IMR-90 (cell line): ENCODE measurements around the gene HEXD. TPM values are rescaled to one million over a fixed set of nuclear protein-coding genes. Genes with fewer than 3 reads are reported as not detected.

Experiments used
- ATAC-seq: fragments of 200-7000 bp; cut with Tn5 transposase; 2 replicates; pipeline ENCODE4 v1.9.1; 2020; ENCODE audit warnings: low read depth, mild to moderate bottlenecking, moderate library complexity
- BruUV-seq: library from RNA; stranded (reverse); fragments of 400-500 nt; replicated peaks from 2 replicates; lab custom pipeline; 2021; lab: Mats Ljungman, UMichigan
- CTCF ChIA-PET: fragments of 300-600 bp; formaldehyde crosslinking; extraction: SDS; loops from one replicate; lab custom pipeline; 2021; ENCODE audit warnings: antibody characterized with exemption; lab: Yijun Ruan, JAX
- POLR2A ChIA-PET: fragments of 300-600 bp; sonication (Branson Sonifier 250); formaldehyde crosslinking; loops from one replicate; lab custom pipeline; 2022; ENCODE audit warnings: antibody characterized with exemption; ENCODE audit not compliant: unreplicated experiment; lab: Charles Lee
- DNase-seq: peaks from one replicate; pipeline ENCODE4 v3.0.0; 2013
- H2AFZ ChIP-seq: replicated peaks from 2 replicates; pipeline ENCODE3; 2013; ENCODE audit warnings: low read length, mild to moderate bottlenecking; ENCODE audit not compliant: poor library complexity
- H2AK5ac ChIP-seq: 2 replicates; pipeline ENCODE4 v1.6.1; 2013; ENCODE audit warnings: low read depth, low read length, inconsistent platforms
- H2AK9ac ChIP-seq: replicated peaks from 2 replicates; pipeline ENCODE3; 2013; ENCODE audit warnings: mild to moderate bottlenecking, low read depth, low read length, moderate library complexity; ENCODE audit not compliant: poor library complexity
- H2BK120ac ChIP-seq: 2 replicates; pipeline ENCODE4 v1.6.1; 2013; ENCODE audit warnings: low read depth, low read length, inconsistent platforms
- H2BK15ac ChIP-seq: 3 replicates; pipeline ENCODE4 v1.6.1; 2013; ENCODE audit warnings: low read depth, low read length, inconsistent platforms
- H2BK20ac ChIP-seq: 2 replicates; pipeline ENCODE4 v1.6.1; 2013; ENCODE audit warnings: low read depth, mild to moderate bottlenecking, inconsistent platforms, low read length, moderate library complexity
- H2BK5ac ChIP-seq: 2 replicates; pipeline ENCODE4 v1.6.1; 2013; ENCODE audit warnings: mild to moderate bottlenecking, low read depth, low read length, inconsistent platforms; ENCODE audit not compliant: poor library complexity, severe bottlenecking
- H3K14ac ChIP-seq: replicated peaks from 2 replicates; pipeline ENCODE4 v1.6.1; 2013; ENCODE audit warnings: low read depth, low read length, inconsistent platforms
- H3K18ac ChIP-seq: 2 replicates; pipeline ENCODE4 v1.6.1; 2013; ENCODE audit warnings: low read depth, low read length, control low read depth
- H3K23ac ChIP-seq: 2 replicates; pipeline ENCODE4 v1.6.1; 2013; ENCODE audit warnings: low read depth, low read length, inconsistent platforms
- H3K27ac ChIP-seq: 2 replicates; pipeline ENCODE4 v1.5.1; 2013; ENCODE audit warnings: mild to moderate bottlenecking, control low read depth, low read length; ENCODE audit not compliant: insufficient read depth
- H3K27me3 ChIP-seq: 2 replicates; pipeline ENCODE4 v1.6.1; 2013; ENCODE audit warnings: low read length; ENCODE audit not compliant: control insufficient read depth, insufficient read depth
- H3K36me3 ChIP-seq: 2 replicates; pipeline ENCODE4 v1.6.1; 2013; ENCODE audit warnings: low read length, mixed read lengths; ENCODE audit not compliant: control insufficient read depth, insufficient read depth
- H3K4ac ChIP-seq: 2 replicates; pipeline ENCODE4 v1.6.1; 2013; ENCODE audit warnings: low read depth, low read length, inconsistent platforms
- H3K4me1 ChIP-seq: 2 replicates; pipeline ENCODE4 v1.6.1; 2013; ENCODE audit warnings: low read length, mixed read lengths; ENCODE audit not compliant: control insufficient read depth, insufficient read depth
- H3K4me2 ChIP-seq: 2 replicates; pipeline ENCODE4 v1.6.1; 2013; ENCODE audit warnings: low read depth, mild to moderate bottlenecking, control low read depth, low read length, moderate library complexity
- H3K4me3 ChIP-seq: 2 replicates; pipeline ENCODE4 v1.5.1; 2013; ENCODE audit warnings: low read depth, mild to moderate bottlenecking, control low read depth, low read length, moderate library complexity; ENCODE audit not compliant: insufficient read depth
- H3K56ac ChIP-seq: 2 replicates; pipeline ENCODE4 v1.6.1; 2013; ENCODE audit warnings: low read length, inconsistent platforms; ENCODE audit not compliant: insufficient read depth; ENCODE audit errors: extremely low read depth
- H3K79me1 ChIP-seq, 2 experiments: 2 replicates each; pipeline ENCODE4 v1.6.1; 2013; ENCODE audit warnings: low read length in 2 of 2, inconsistent platforms in 1 of 2, low read depth in 1 of 2
- H3K9ac ChIP-seq: 2 replicates; pipeline ENCODE4 v1.6.1; 2013; ENCODE audit warnings: low read depth, low read length, control low read depth
- H3K9me1 ChIP-seq: 2 replicates; pipeline ENCODE4 v1.6.1; 2013; ENCODE audit warnings: low read length, inconsistent platforms; ENCODE audit not compliant: insufficient read depth
- H3K9me3 ChIP-seq: 2 replicates; pipeline ENCODE4 v1.6.1; 2013; ENCODE audit warnings: low read length; ENCODE audit not compliant: control insufficient read depth, insufficient read depth
- H4K20me1 ChIP-seq: 2 replicates; pipeline ENCODE4 v1.6.1; 2013; ENCODE audit warnings: low read length, inconsistent platforms; ENCODE audit not compliant: insufficient read depth
- H4K5ac ChIP-seq: 2 replicates; pipeline ENCODE4 v1.6.1; 2013; ENCODE audit warnings: mild to moderate bottlenecking, low read depth, low read length, control low read depth
- H4K8ac ChIP-seq, 2 experiments: 2 replicates each; pipeline ENCODE4 v1.6.1; 2013; ENCODE audit warnings: low read depth in 2 of 2, low read length in 2 of 2, control low read depth in 1 of 2, inconsistent platforms in 1 of 2
- H4K91ac ChIP-seq: 2 replicates; pipeline ENCODE4 v1.6.1; 2013; ENCODE audit warnings: low read depth, low read length, inconsistent platforms; ENCODE audit not compliant: insufficient read depth
- CHD1 ChIP-seq: IDR thresholded peaks from 2 replicates; pipeline ENCODE4 v1.6.1; 2012; ENCODE audit warnings: low read depth, low read length, improper control_type of control experiment
- ELK1 ChIP-seq: fragments of 150-350 bp; IDR thresholded peaks from 2 replicates; pipeline ENCODE4 v1.6.1; 2016; ENCODE audit warnings: low read depth, mild to moderate bottlenecking, low read length, moderate library complexity, borderline replicate concordance
- FOS ChIP-seq: fragments of 150-350 bp; IDR thresholded peaks from 2 replicates; pipeline ENCODE4 v1.6.1; 2016; ENCODE audit warnings: low read depth, low read length
- MAFK ChIP-seq: IDR thresholded peaks from 2 replicates; pipeline ENCODE4 v1.6.1; 2012; ENCODE audit warnings: low read depth, low read length, improper control_type of control experiment
- MAZ ChIP-seq: IDR thresholded peaks from 2 replicates; pipeline ENCODE4 v1.6.1; 2012; ENCODE audit warnings: low read depth, mild to moderate bottlenecking, low read length, improper control_type of control experiment, moderate library complexity, borderline replicate concordance
- MXI1 ChIP-seq: IDR thresholded peaks from 2 replicates; pipeline ENCODE4 v1.6.1; 2012; ENCODE audit warnings: low read depth, mild to moderate bottlenecking, low read length, moderate library complexity, borderline replicate concordance
- NFE2L2 ChIP-seq: fragments of 150-350 bp; IDR thresholded peaks from 2 replicates; pipeline ENCODE4 v1.6.1; 2016; ENCODE audit warnings: low read depth, mild to moderate bottlenecking, low read length
- RCOR1 ChIP-seq: IDR thresholded peaks from 2 replicates; pipeline ENCODE4 v1.6.1; 2012; ENCODE audit warnings: mild to moderate bottlenecking, low read length, improper control_type of control experiment; ENCODE audit not compliant: insufficient replicate concordance
- SMC3 ChIP-seq: fragments of 150-350 bp; IDR thresholded peaks from 2 replicates; pipeline ENCODE4 v1.6.1; 2016; ENCODE audit warnings: low read depth, mild to moderate bottlenecking, antibody characterized with exemption, low read length, moderate library complexity
- USF2 ChIP-seq: fragments of 150-350 bp; IDR thresholded peaks from 2 replicates; pipeline ENCODE4 v1.6.1; 2017; ENCODE audit warnings: mild to moderate bottlenecking, antibody characterized with exemption, low read length, low read depth
- WGBS, 2 experiments: methylation state at CpG; one replicate each; pipeline versions ENCODE4 v1.1.5 to v1.1.7; 2013; ENCODE audit warnings: missing lambda C conversion rate in 2 of 2; ENCODE audit not compliant: insufficient read length in 1 of 2; ENCODE audit errors: extremely low coverage in 2 of 2; 5-methylcytosine and 5-hydroxymethylcytosine counted together
- dilution Hi-C: fragments of 300-500 bp; cut with HindIII; formaldehyde crosslinking; loops from one replicate; pipeline ENCODE4 v1.14.3; 2018; ENCODE audit warnings: low sequenced_read_pairs; ENCODE audit not compliant: unreplicated experiment
- in situ Hi-C: fragments of 300-500 bp; cut with MboI; formaldehyde crosslinking; loops from 3 replicates; pipeline ENCODE4 v1.14.3; 2019; ENCODE audit warnings: low sequenced_read_pairs, inconsistent platforms, mixed read lengths
- intact Hi-C: fragments of 100-400 bp; cut with micrococcal nuclease; formaldehyde crosslinking; loops from 2 replicates; pipeline ENCODE4 v1.10.0; 2022
- polyA plus RNA-seq, 3 experiments: library from polyadenylated mRNA; depleted of rRNA; stranded (reverse); fragments of >200 nt; gene quantifications; 2 replicates each; pipeline ENCODE4 v1.2.3, GENCODE V29; 2012; ENCODE audit warnings: low replicate concordance in 1 of 3
- total RNA-seq: library from RNA; depleted of rRNA; stranded (reverse); fragments of >200 nt; gene quantifications from 2 replicates; pipeline ENCODE4 v1.2.3, GENCODE V29; 2012

The HEXD gene
- total and polyA plus RNA-seq, 2 of the 4 experiments (the other 2 are of a cell fraction): 3.8 to 9.5 TPM

GRCh38 chr17:82416771-82417170 is 1.4 kb upstream of the HEXD start:
- peaks cover 25% of the 10 kb centered on the region for H4K20me1 ChIP-seq
- ChIA-PET POLR2A (no interaction called here), CTCF (no interaction called here)
- no peak overlapping the region for H3K56ac ChIP-seq
- 70% methylated on average over 2 of the region's 6 CpGs; no CpG with 5 or more reads in 1 of the 2 experiments for WGBS, 2 experiments
- no peak overlapping the region for H2AFZ ChIP-seq
- peaks cover 2% of the 10 kb centered on the region; the same call in 1 of the 2 replicates for H3K36me3 ChIP-seq
- no peak overlapping the region for H3K23ac ChIP-seq
- no peak overlapping the region for H3K18ac ChIP-seq
- no peaks in the 10 kb centered on the region for H3K9me3 ChIP-seq
- H2AK5ac ChIP-seq: no peak overlapping the region
- no peak overlapping the region for H2AK9ac ChIP-seq
- H3K27ac ChIP-seq: no peak overlapping the region
- DNase-seq (no peak), ATAC-seq (no peak)
- no peak overlapping the region for H4K91ac ChIP-seq
- no peaks in the 10 kb centered on the region for H3K27me3 ChIP-seq
- no peak overlapping the region for H2BK15ac ChIP-seq
- H3K9ac ChIP-seq: no peak overlapping the region
- TF ChIP-seq FOS: no peak
- no peak for TF ChIP-seq NFE2L2
- no peak for TF ChIP-seq MAFK
- TF ChIP-seq SMC3: no peak
- no peak for TF ChIP-seq ELK1
- no peak for TF ChIP-seq MAZ
- TF ChIP-seq RCOR1: no peak
- TF ChIP-seq MXI1: no peak
- TF ChIP-seq USF2: no peak
- TF ChIP-seq CHD1: no peak
- H2BK120ac ChIP-seq: no peak overlapping the region
- in situ Hi-C loops: no loop called here
- no peak overlapping the region for H2BK20ac ChIP-seq
- no peak overlapping the region for H4K5ac ChIP-seq
- H3K4me2 ChIP-seq: no peak overlapping the region
- intact Hi-C loops: no loop called here
- dilution Hi-C loops: no loop called here
- no peak overlapping the region for H3K4me3 ChIP-seq
- no peaks in the 10 kb centered on the region for H3K4me1 ChIP-seq
- no peak overlapping the region for H3K4ac ChIP-seq
- peaks cover 0 to 18% of the 10 kb centered on the region in 2 experiments; a peak in 2 of 4 replicates for H3K79me1 ChIP-seq
- H2BK5ac ChIP-seq: no peak overlapping the region
- H3K9me1 ChIP-seq: 0 out of 2 replicates have a peak, but pooled peaks cover 4% of the 10 kb centered on the region
- no TSS peak for BruUV-seq
- H3K14ac ChIP-seq: no peak overlapping the region
- H4K8ac ChIP-seq: no peak overlapping the region
